Transverse colon (tissue), 4 donors: ENCODE measurements around the gene ZBTB20. TPM values are rescaled to one million over a fixed set of nuclear protein-coding genes. Genes with fewer than 3 reads are reported as not detected.
"Not testable (repeated sequence)": the region's sequence is repeated elsewhere in the genome, so short reads cannot be mapped to it uniquely, and the experiment has no call there.

Source experiments
- DNase-seq: peaks from one replicate; pipeline ENCODE4 v3.0.0-alpha.2; 2019
- H3K27ac ChIP-seq, 4 donors: fragments of 200-600 bp; sonication (generic); 2 replicates each; pipeline ENCODE4 v1.5.1; 2016 to 2018; ENCODE audit warnings: inconsistent platforms in 4 of 4
- H3K27me3 ChIP-seq: fragments of 200-600 bp; sonication (generic); 2 replicates; pipeline ENCODE4 v1.5.1; 2017; ENCODE audit warnings: inconsistent platforms
- H3K36me3 ChIP-seq, 4 donors: fragments of 200-600 bp; sonication (generic); 2 replicates each; pipeline ENCODE4 v1.5.1; 2017 to 2019; ENCODE audit warnings: inconsistent platforms in 4 of 4
- H3K4me1 ChIP-seq, 4 donors: fragments of 200-600 bp; sonication (generic); 2 replicates each; pipeline ENCODE4 v1.5.1; 2017 to 2020; ENCODE audit warnings: inconsistent platforms in 4 of 4
- H3K4me3 ChIP-seq, 4 donors: fragments of 200-600 bp; sonication (generic); 1 replicate in 1 of 4; 2 replicates in 3 of 4; pipeline versions ENCODE4 v1.5.1 to v1.6.1; 2017 to 2019; ENCODE audit warnings: inconsistent platforms in 4 of 4
- H3K9me3 ChIP-seq, 2 donors: fragments of 200-600 bp; sonication (generic); 2 replicates each; pipeline ENCODE4 v1.5.1; 2017 to 2019; ENCODE audit warnings: inconsistent platforms in 2 of 2
- CTCF ChIP-seq, 5 experiments: fragments of 200-600 bp in 3 of 5; fragments of 450-650 bp in 2 of 5; sonication (generic) in 3 of 5; IDR thresholded peaks; 1 replicate in 2 of 5; 2 replicates in 3 of 5; pipeline ENCODE4 v1.5.1; 2016 to 2017; ENCODE audit warnings: antibody characterized with exemption in 5 of 5, inconsistent platforms in 3 of 5, mild to moderate bottlenecking in 2 of 5, moderate library complexity in 1 of 5
- EP300 ChIP-seq: sonication (generic); formaldehyde crosslinking; IDR thresholded peaks from one replicate; pipeline ENCODE4 v1.6.1; 2017; ENCODE audit warnings: antibody characterized with exemption, low read depth
- POLR2A ChIP-seq: fragments of 450-650 bp; IDR thresholded peaks from one replicate; pipeline ENCODE4 v1.6.1; 2016; ENCODE audit warnings: antibody characterized with exemption, mild to moderate bottlenecking, moderate library complexity
- POLR2AphosphoS5 ChIP-seq, 3 donors: sonication (generic); formaldehyde crosslinking; IDR thresholded peaks; one replicate each; pipeline ENCODE4 v1.6.1; 2016; ENCODE audit warnings: antibody characterized with exemption in 3 of 3
- WGBS, 2 donors: methylation state at CpG; one replicate each; pipeline ENCODE4 v1.1.5; 2018; ENCODE audit warnings: low coverage in 1 of 2; 5-methylcytosine and 5-hydroxymethylcytosine counted together
- in situ Hi-C, 4 donors: fragments of 200-750 bp; cut with MboI; loops; one replicate each; pipeline versions ENCODE4 v1.15.0 to v1.15.1; 2017; ENCODE audit warnings: low sequenced_read_pairs in 3 of 4, low pct_ligation_motif_present in 1 of 4, low pct_unique_long_range_greater_than_20kb in 1 of 4
- intact Hi-C: fragments of 100-400 bp; cut with DNase I; formaldehyde crosslinking; loops from one replicate; pipeline ENCODE4 v1.15.1; 2023; ENCODE audit warnings: low total_unique reads
- total RNA-seq, 4 donors: library from RNA; depleted of rRNA; stranded (reverse); fragments of >200 nt; gene quantifications; one replicate each; pipeline ENCODE4 v1.1.0, GENCODE V29; 2016

Gene ZBTB20
- total RNA-seq, 4 donors from 2014 or later: 44.6 to 50.5 (median 46.4) TPM

DNA sequence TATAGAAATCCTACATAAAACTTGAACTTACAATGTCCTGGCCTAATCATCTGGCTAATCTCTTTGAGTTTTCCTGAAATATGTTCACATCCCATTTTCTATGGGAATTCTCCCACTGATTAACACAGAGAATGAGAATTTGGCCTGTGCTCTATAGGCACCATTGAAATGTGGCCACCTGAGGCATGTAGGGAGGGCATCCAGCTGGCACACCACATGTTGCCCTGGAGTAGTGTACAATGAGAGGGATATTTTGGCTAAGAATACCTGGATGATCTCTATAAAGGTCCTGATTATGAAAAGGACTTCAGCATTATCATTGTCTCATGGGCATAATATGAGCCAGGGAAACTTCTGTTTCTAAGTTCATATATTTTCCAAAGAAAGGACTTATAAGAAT, 324.0 kb downstream of the ZBTB20 start:
- in situ Hi-C loops: no loop called here
- no peaks in the 10 kb centered on the region for H3K36me3 ChIP-seq
- TF ChIP-seq POLR2A (no peak), EP300 (no peak), POLR2AphosphoS5 (IDR thresholded peaks at IDR 0.05) (no peak), CTCF (IDR thresholded peaks at IDR 0.05) (no peak)
- H3K4me1 ChIP-seq: no peaks in the 10 kb centered on the region
- intact Hi-C loops: no loop called here
- DNase-seq: no peak
- no peak overlapping the region for H3K27ac ChIP-seq
- no peak overlapping the region for H3K4me3 ChIP-seq
- no peaks in the 10 kb centered on the region for H3K9me3 ChIP-seq
- H3K27me3 ChIP-seq: no peaks in the 10 kb centered on the region

GRCh38 chr3:114816052-114816451, 331.0 kb downstream of the ZBTB20 start:
- in situ Hi-C loops (no loop called here), intact Hi-C loops (no loop called here)
- Histone ChIP-seq H3K4me1 (no peaks in the 10 kb centered on the region), H3K27ac (no peak overlapping the region), H3K4me3 (no peak overlapping the region), H3K27me3 (no peaks in the 10 kb centered on the region), H3K36me3 (no peaks in the 10 kb centered on the region), H3K9me3 (no peaks in the 10 kb centered on the region)
- WGBS, 2 donors: 54 to 73% methylated on average over 2 of the region's 2 CpGs
- no peak for DNase-seq
- TF ChIP-seq CTCF (IDR thresholded peaks at IDR 0.05) (no peak), EP300 (no peak), POLR2AphosphoS5 (IDR thresholded peaks at IDR 0.05) (no peak), POLR2A (no peak)

- H3K9me3 ChIP-seq, in situ Hi-C loops, H3K4me3 ChIP-seq, intact Hi-C loops, DNase-seq, H3K27ac ChIP-seq, H3K27me3 ChIP-seq, H3K36me3 ChIP-seq: not testable (repeated sequence)
- H3K4me1 ChIP-seq: peaks cover 0 to 12% (median 0%) of the 10 kb centered on the region in 4 donors
- 97% methylated on average over 44 of the region's 49 CpGs; no CpG with 5 or more reads in 1 of the 2 donors for WGBS, 2 donors
Observed at GRCh38 chr3:114812541-114813238, 334.4 kb downstream of the ZBTB20 start.

- peaks cover 0 to 12% (median 0%) of the 10 kb centered on the region in 4 donors for H3K4me1 ChIP-seq
- TF ChIP-seq EP300: no peak
- TF ChIP-seq POLR2A: no peak
- no peak for TF ChIP-seq POLR2AphosphoS5 (IDR thresholded peaks at IDR 0.05)
- TF ChIP-seq CTCF (IDR thresholded peaks at IDR 0.05): no peak
- H3K4me3 ChIP-seq: no peak overlapping the region
- intact Hi-C loops: no loop called here
- H3K36me3 ChIP-seq: no peaks in the 10 kb centered on the region
- H3K9me3 ChIP-seq: no peaks in the 10 kb centered on the region
- H3K27me3 ChIP-seq: no peaks in the 10 kb centered on the region
- H3K27ac ChIP-seq: no peak overlapping the region
- WGBS, 2 donors: 26 to 29% methylated on average over 5 of the region's 5 CpGs
- in situ Hi-C loops: no loop called here
- no peak for DNase-seq
Observed at GRCh38 chr3:114809668-114810413, 337.2 kb downstream of the ZBTB20 start.
